ENCODE measurements around the gene NLRP5. TPM values are rescaled to one million over a fixed set of nuclear protein-coding genes. Genes with fewer than 3 reads are reported as not detected.

Gene NLRP5
- total and polyA plus RNA-seq, 2 of the 8 experiments (the other 6 are each of a cell fraction or from before 2014, with no cell fraction given): not detected

- no peak for TF ChIP-seq TBP (IDR thresholded peaks at IDR 0.05; ENCODE audit: low read depth, low read length)
- peak in 1 of 2 experiments; percentile 16; a peak in 1 of 3 replicates for TF ChIP-seq EP300 (IDR thresholded peaks at IDR 0.05; ENCODE audit: borderline replicate concordance in 1 of 2, low read depth in 2 of 2, low read length in 2 of 2)
- no peak for TF ChIP-seq YY1 (IDR thresholded peaks at IDR 0.05; ENCODE audit: low read depth, low read length)
- no peak for TF ChIP-seq CBX5 (IDR thresholded peaks at IDR 0.05; ENCODE audit: low read depth, low read length)
- TF ChIP-seq CREB1 (IDR thresholded peaks at IDR 0.05): no peak; the same call in none of the 2 replicates
- TF ChIP-seq SP1 (IDR thresholded peaks at IDR 0.05; ENCODE audit: low read depth, low read length): 0 out of 2 replicates have a peak, but pooled peaks have one; percentile 16
- no peak for TF ChIP-seq CBX8 (IDR thresholded peaks at IDR 0.05; ENCODE audit: borderline replicate concordance, low read depth, low read length)
- no peak for TF ChIP-seq SIRT6 (IDR thresholded peaks at IDR 0.05; ENCODE audit: low read length)
- TF ChIP-seq TCF12 (IDR thresholded peaks at IDR 0.05; ENCODE audit: low read depth, low read length): 0 out of 2 replicates have a peak, but pooled peaks have one; percentile 52
- TF ChIP-seq PHF8 (conservative IDR thresholded peaks at IDR 0.05; ENCODE audit: low read depth, low read length): no peak
- no peak for TF ChIP-seq FOSL1 (IDR thresholded peaks at IDR 0.05; ENCODE audit: insufficient read depth, low read depth, low read length)
- no peak; a peak in 2 of 4 replicates for TF ChIP-seq SIN3A (conservative IDR thresholded peaks at IDR 0.05 in 1 of 2, IDR thresholded peaks at IDR 0.05 in 1 of 2; ENCODE audit: low read depth in 1 of 2, low read length in 2 of 2)
- TF ChIP-seq BCL11A (IDR thresholded peaks at IDR 0.05; ENCODE audit: low read depth in 2 of 2, low read length in 2 of 2): no peak
- TF ChIP-seq, protein P1, sequence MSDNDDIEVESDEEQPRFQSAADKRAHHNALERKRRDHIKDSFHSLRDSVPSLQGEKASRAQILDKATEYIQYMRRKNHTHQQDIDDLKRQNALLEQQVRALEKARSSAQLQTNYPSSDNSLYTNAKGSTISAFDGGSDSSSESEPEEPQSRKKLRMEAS (IDR thresholded peaks at IDR 0.05): peak; percentile 66
- TF ChIP-seq HDAC6 (IDR thresholded peaks at IDR 0.05; ENCODE audit: low read depth, low read length): no peak
- no peak for TF ChIP-seq SUZ12 (IDR thresholded peaks at IDR 0.05; ENCODE audit: low read length)
- peak; percentile 58 to 65 for TF ChIP-seq RAD21 (IDR thresholded peaks at IDR 0.05 in 1 of 2, conservative IDR thresholded peaks at IDR 0.05 in 1 of 2; ENCODE audit: low read depth in 2 of 2, low read length in 2 of 2)
- TF ChIP-seq SRF (IDR thresholded peaks at IDR 0.05; ENCODE audit: low read depth, low read length): no peak
- TF ChIP-seq RNF2 (IDR thresholded peaks at IDR 0.05; ENCODE audit: borderline replicate concordance, low read depth, low read length, missing control alignments, poor library complexity, severe bottlenecking): no peak
- no peak for TF ChIP-seq TAF7 (optimal IDR thresholded peaks at IDR 0.05; ENCODE audit: borderline replicate concordance, low read depth, low read length)
- TF ChIP-seq BACH1 (IDR thresholded peaks at IDR 0.05; ENCODE audit: low read length): no peak
- TF ChIP-seq NRF1 (IDR thresholded peaks at IDR 0.05; ENCODE audit: low read depth, low read length): no peak
- no peak for TF ChIP-seq RXRA (IDR thresholded peaks at IDR 0.05; ENCODE audit: insufficient read depth, low read depth, low read length)
Measured at GRCh38 chr19:56080669-56081401, 94.3 kb downstream of the NLRP5 start (continued).
